ENCODE results near the gene LTB4R2.

- TF ChIP-seq CTCF (IDR thresholded peaks at IDR 0.05) = peak; percentile 36 to 79 (median 56)
- peak; percentile 46 to 78 for TF ChIP-seq POLR2A (IDR thresholded peaks at IDR 0.05)
These were observed 38.7 kb upstream of the LTB4R2 start, which contains the start of gene RABGGTA for GRCh38 chr14:24271134-24271833.

All from adrenal gland (tissue), 5 donors.